ENCODE results near the gene SLC4A4.

DNA sequence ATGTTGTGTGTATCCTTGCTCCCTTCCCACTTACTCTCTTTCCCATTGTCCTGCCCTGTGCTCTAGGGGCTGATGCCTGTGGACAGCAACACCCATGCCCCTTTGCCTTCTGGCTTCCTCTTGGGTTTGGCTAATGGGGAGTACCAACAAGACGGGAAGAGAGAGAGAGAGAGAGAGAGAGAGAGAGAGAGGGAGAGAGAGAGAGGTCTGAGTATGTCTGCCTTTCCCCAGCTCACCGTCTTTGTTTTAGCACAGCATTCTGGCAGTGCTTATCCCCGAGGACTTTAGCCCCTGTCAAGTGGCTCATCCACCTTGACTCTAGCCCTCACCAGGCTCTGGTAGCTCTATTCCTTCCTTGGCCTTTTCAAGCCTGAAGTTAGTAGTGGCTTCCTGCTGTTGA, 128.0 kb downstream of the SLC4A4 start:
- TF ChIP-seq, protein P1, sequence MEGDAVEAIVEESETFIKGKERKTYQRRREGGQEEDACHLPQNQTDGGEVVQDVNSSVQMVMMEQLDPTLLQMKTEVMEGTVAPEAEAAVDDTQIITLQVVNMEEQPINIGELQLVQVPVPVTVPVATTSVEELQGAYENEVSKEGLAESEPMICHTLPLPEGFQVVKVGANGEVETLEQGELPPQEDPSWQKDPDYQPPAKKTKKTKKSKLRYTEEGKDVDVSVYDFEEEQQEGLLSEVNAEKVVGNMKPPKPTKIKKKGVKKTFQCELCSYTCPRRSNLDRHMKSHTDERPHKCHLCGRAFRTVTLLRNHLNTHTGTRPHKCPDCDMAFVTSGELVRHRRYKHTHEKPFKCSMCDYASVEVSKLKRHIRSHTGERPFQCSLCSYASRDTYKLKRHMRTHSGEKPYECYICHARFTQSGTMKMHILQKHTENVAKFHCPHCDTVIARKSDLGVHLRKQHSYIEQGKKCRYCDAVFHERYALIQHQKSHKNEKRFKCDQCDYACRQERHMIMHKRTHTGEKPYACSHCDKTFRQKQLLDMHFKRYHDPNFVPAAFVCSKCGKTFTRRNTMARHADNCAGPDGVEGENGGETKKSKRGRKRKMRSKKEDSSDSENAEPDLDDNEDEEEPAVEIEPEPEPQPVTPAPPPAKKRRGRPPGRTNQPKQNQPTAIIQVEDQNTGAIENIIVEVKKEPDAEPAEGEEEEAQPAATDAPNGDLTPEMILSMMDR (IDR thresholded peaks at IDR 0.05; ENCODE audit: borderline replicate concordance, extremely low read depth, low read length, poor library complexity, severe bottlenecking) = no peak
- TF ChIP-seq EZH2 (IDR thresholded peaks at IDR 0.05; ENCODE audit: borderline replicate concordance, low read depth, low read length, severe bottlenecking) = no peak
